ENCODE measurements around the gene NSG2. TPM values are rescaled to one million over a fixed set of nuclear protein-coding genes. Genes with fewer than 3 reads are reported as not detected.

Gene NSG2
- total and polyA plus RNA-seq, 8 donors: 0.75 to 4.8 (median 1.5) TPM; not detected in 3

DNA sequence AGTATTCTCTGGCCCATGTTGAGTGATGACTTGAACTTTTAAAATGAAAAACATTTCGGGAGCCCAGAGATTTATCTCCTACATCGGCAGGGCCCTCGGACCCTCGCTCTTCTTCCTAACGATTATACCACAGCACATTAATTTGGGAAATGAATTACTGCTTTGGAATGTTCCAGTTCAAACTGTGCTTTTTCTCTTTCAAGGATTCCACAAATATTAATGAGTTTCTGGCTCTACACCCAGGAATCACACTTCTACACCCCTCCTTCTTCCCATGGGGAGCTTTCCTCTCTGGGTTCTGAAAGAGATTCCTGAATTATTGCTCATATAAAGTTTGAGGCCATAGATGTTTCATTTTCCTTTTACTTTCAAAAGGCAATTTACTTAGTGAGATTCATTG, 41.2 kb downstream of the NSG2 start:
- H3K36me3 ChIP-seq: no peaks in the 10 kb centered on the region
- H3K27me3 ChIP-seq: peaks cover 0 to 35% (median 2%) of the 10 kb centered on the region in 3 donors
- intact Hi-C loops (cut with DNase I; ENCODE audit: low total_unique reads): no loop called here
- H3K4me3 ChIP-seq: no peak overlapping the region
- H3K27ac ChIP-seq: no peak overlapping the region
- no peak for DNase-seq
- TF ChIP-seq, protein P1, sequence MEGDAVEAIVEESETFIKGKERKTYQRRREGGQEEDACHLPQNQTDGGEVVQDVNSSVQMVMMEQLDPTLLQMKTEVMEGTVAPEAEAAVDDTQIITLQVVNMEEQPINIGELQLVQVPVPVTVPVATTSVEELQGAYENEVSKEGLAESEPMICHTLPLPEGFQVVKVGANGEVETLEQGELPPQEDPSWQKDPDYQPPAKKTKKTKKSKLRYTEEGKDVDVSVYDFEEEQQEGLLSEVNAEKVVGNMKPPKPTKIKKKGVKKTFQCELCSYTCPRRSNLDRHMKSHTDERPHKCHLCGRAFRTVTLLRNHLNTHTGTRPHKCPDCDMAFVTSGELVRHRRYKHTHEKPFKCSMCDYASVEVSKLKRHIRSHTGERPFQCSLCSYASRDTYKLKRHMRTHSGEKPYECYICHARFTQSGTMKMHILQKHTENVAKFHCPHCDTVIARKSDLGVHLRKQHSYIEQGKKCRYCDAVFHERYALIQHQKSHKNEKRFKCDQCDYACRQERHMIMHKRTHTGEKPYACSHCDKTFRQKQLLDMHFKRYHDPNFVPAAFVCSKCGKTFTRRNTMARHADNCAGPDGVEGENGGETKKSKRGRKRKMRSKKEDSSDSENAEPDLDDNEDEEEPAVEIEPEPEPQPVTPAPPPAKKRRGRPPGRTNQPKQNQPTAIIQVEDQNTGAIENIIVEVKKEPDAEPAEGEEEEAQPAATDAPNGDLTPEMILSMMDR (IDR thresholded peaks at IDR 0.05): no peak
- no peak for TF ChIP-seq POLR2A (IDR thresholded peaks at IDR 0.05)
- no peak for TF ChIP-seq EP300 (IDR thresholded peaks at IDR 0.05)
- no peak for TF ChIP-seq POLR2AphosphoS5 (IDR thresholded peaks at IDR 0.05)
- 87 to 93% (median 90%) methylated on average over 5 of the region's 5 CpGs for WGBS, 5 donors
- no peaks in the 10 kb centered on the region for H3K4me1 ChIP-seq
- no peaks in the 10 kb centered on the region for H3K9me3 ChIP-seq

- WGBS, 5 donors: 89 to 100% (median 93%) methylated on average over 1 of the region's 1 CpG
- TF ChIP-seq EP300 (IDR thresholded peaks at IDR 0.05) (no peak), POLR2AphosphoS5 (IDR thresholded peaks at IDR 0.05) (no peak), POLR2A (IDR thresholded peaks at IDR 0.05) (no peak)
- TF ChIP-seq, protein P1 (IDR thresholded peaks at IDR 0.05): no peak
- DNase-seq: no peak
- Histone ChIP-seq H3K4me1 (no peaks in the 10 kb centered on the region), H3K27ac (no peak overlapping the region), H3K4me3 (no peak overlapping the region), H3K27me3 (peaks cover 0 to 40% (median 2%) of the 10 kb centered on the region in 3 donors), H3K36me3 (no peaks in the 10 kb centered on the region), H3K9me3 (no peaks in the 10 kb centered on the region)
- intact Hi-C loops (cut with DNase I; ENCODE audit: low total_unique reads): no loop called here
Measured at GRCh38 chr5:174087783-174088182, 42.3 kb downstream of the NSG2 start.

DNA sequence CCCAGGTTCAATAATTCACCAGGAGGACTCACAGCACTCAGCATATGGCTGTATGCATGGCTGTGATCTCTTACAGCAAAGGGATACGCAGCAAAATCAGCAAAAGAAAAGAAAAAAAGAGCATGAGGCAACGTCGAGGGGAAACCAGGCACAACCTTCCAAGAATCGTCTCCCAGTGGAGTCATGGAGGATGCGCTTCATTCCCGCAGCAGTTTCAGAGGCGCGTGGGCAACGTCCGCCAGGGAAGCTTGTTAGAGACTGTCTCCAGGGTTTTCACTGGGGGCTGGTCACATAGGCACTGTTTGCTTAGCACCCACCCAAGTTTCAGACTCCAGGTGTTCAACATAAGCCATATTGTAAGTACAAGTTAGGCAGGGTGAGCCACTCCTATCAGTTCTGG, 44.6 kb downstream of the NSG2 start:
- Histone ChIP-seq H3K9me3 (no peaks in the 10 kb centered on the region), H3K4me1 (no peaks in the 10 kb centered on the region), H3K36me3 (no peaks in the 10 kb centered on the region), H3K4me3 (no peak overlapping the region), H3K27ac (no peak overlapping the region), H3K27me3 (peaks cover 0 to 31% (median 2%) of the 10 kb centered on the region in 3 donors)
- no peak for DNase-seq
- 69 to 80% (median 76%) methylated on average over 10 of the region's 10 CpGs for WGBS, 5 donors
- intact Hi-C loops (cut with DNase I; ENCODE audit: low total_unique reads): no loop called here
- TF ChIP-seq EP300 (IDR thresholded peaks at IDR 0.05): no peak
- TF ChIP-seq POLR2A (IDR thresholded peaks at IDR 0.05): no peak
- TF ChIP-seq POLR2AphosphoS5 (IDR thresholded peaks at IDR 0.05): no peak
- TF ChIP-seq, protein P1 (IDR thresholded peaks at IDR 0.05): no peak

GRCh38 chr5:174093123-174093522, 47.6 kb downstream of the NSG2 start:
- intact Hi-C loops (cut with DNase I; ENCODE audit: low total_unique reads): no loop called here
- WGBS, 5 donors: 72 to 80% (median 74%) methylated on average over 5 of the region's 5 CpGs
- H3K27ac ChIP-seq: no peak overlapping the region
- no peak for DNase-seq
- no peaks in the 10 kb centered on the region for H3K9me3 ChIP-seq
- no peaks in the 10 kb centered on the region for H3K36me3 ChIP-seq
- peaks cover 0 to 36% (median 2%) of the 10 kb centered on the region in 3 donors for H3K27me3 ChIP-seq
- no peak overlapping the region for H3K4me3 ChIP-seq
- TF ChIP-seq, protein P1 (IDR thresholded peaks at IDR 0.05): no peak
- TF ChIP-seq EP300 (IDR thresholded peaks at IDR 0.05) (no peak), POLR2AphosphoS5 (IDR thresholded peaks at IDR 0.05) (no peak), POLR2A (IDR thresholded peaks at IDR 0.05) (no peak)
- H3K4me1 ChIP-seq: no peaks in the 10 kb centered on the region

All from stomach (tissue), 9 donors.